GM06990 (cell line): ENCODE results near the gene C11orf21.
"Not testable (repeated sequence)": the region's sequence is repeated elsewhere in the genome, so short reads cannot be mapped to it uniquely, and the experiment has no call there.

Experiments
- DNase-seq: peaks from one replicate; pipeline ENCODE4 v3.0.0-alpha.2; 2011; ENCODE audit not compliant: insufficient read length; ENCODE audit errors: extremely low read depth
- H3K27me3 ChIP-seq: replicated peaks from 2 replicates; pipeline ENCODE4 v1.6.0; 2011; ENCODE audit warnings: low read length; ENCODE audit not compliant: control insufficient read depth, insufficient read depth
- H3K36me3 ChIP-seq: 2 replicates; pipeline ENCODE4 v1.5.1; 2011; ENCODE audit warnings: low read length; ENCODE audit not compliant: control insufficient read depth, insufficient read depth
- H3K4me3 ChIP-seq: replicated peaks from 2 replicates; pipeline ENCODE4 v1.5.1; 2011; ENCODE audit warnings: low read depth, mild to moderate bottlenecking, control low read depth, low read length
- CTCF ChIP-seq: IDR thresholded peaks from 2 replicates; pipeline ENCODE4 v1.5.1; 2011; ENCODE audit warnings: low read length, control low read depth, mild to moderate bottlenecking, inconsistent platforms; ENCODE audit not compliant: insufficient read depth, poor library complexity, severe bottlenecking

The C11orf21 gene

GRCh38 chr11:2345050-2345449 is 43.3 kb upstream of the C11orf21 start:
- no peaks in the 10 kb centered on the region for H3K27me3 ChIP-seq

GRCh38 chr11:2343502-2343901 is 41.8 kb upstream of the C11orf21 start:
- Histone ChIP-seq H3K36me3 (no peaks in the 10 kb centered on the region), H3K27me3 (no peaks in the 10 kb centered on the region), H3K4me3 (no peak overlapping the region)
- TF ChIP-seq CTCF, result no peak
- no peak for DNase-seq

More at GRCh38 chr11:2345050-2345449, 43.3 kb upstream of the C11orf21 start:
- no peaks in the 10 kb centered on the region for H3K36me3 ChIP-seq
- TF ChIP-seq CTCF, result no peak
- DNase-seq, result no peak
- H3K4me3 ChIP-seq, result no peak overlapping the region

DNA sequence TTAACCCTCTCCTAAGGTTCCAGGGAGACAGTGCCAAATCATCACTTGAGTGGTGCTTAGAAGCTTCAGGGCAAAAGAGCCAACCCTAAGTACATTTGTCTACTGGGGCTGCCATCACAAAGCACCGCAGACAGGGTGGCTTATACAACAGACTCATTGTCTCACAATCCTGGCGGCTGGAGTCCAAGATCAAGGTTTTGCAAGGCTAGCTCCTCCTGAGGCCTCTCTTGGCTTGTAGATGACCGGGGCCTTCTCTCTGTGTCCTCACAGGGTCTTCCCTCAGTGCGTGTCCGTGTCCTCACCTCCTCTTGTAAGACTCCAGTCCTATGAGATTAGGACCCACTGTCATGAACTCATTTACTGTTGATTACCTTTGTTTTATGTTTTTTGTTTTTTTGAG is 41.3 kb upstream of the C11orf21 start:
- DNase-seq, result no peak
- no peak overlapping the region for H3K4me3 ChIP-seq
- TF ChIP-seq CTCF, result no peak
- H3K36me3 ChIP-seq, result no peaks in the 10 kb centered on the region
- no peaks in the 10 kb centered on the region for H3K27me3 ChIP-seq

GRCh38 chr11:2342557-2342956 is 40.8 kb upstream of the C11orf21 start:
- H3K27me3 ChIP-seq, result no peaks in the 10 kb centered on the region
- no peak for TF ChIP-seq CTCF
- no peak for DNase-seq
- no peaks in the 10 kb centered on the region for H3K36me3 ChIP-seq
- no peak overlapping the region for H3K4me3 ChIP-seq

DNA sequence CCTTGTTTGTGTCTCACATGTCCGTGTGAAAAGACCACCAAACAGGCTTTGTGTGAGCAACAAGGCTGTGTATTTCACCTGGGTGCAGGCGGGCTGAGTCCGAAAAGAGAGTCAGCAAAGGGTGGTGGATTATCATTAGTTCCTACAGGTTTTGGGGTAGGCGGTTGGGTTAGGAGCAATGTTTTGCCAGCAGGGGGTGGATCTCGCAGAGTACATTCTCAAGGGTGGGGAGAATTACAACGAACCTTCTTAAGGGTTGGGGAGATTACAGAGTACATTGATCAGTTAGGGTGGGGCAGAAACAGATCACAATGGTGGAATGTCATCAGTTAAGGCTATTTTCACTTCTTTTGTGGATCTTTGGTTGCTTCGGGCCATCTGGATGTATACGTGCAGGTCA is 37.0 kb upstream of the C11orf21 start:
- H3K36me3 ChIP-seq, H3K27me3 ChIP-seq, DNase-seq, H3K4me3 ChIP-seq: not testable (repeated sequence)

GRCh38 chr11:2335286-2335685 is 33.6 kb upstream of the C11orf21 start:
- H3K36me3 ChIP-seq, H3K4me3 ChIP-seq, H3K27me3 ChIP-seq, DNase-seq: not testable (repeated sequence)

GRCh38 chr11:2333486-2334205 is 31.9 kb upstream of the C11orf21 start:
- not testable (repeated sequence) for H3K4me3 ChIP-seq

DNA sequence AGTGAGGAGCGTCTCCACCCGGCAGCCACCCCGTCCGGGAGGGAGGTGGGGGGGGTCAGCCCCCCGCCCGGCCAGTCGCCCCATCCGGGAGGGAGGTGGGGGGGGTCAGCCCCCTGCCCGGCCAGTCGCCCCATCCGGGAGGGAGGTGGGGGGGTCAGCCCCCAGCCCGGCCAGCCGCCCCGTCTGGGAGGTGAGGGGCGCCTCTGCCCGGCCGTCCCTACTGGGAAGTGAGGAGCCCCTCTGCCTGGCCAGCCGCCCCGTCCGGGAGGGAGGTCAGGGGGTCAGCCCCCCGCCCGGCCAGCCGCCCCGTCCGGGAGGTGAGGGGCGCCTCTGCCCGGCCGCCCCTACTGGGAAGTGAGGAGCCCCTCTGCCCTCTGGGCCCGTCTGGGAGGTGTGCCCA is 30.9 kb upstream of the C11orf21 start:
- not testable (repeated sequence) for DNase-seq, H3K27me3 ChIP-seq, H3K36me3 ChIP-seq, H3K4me3 ChIP-seq

More at GRCh38 chr11:2333486-2334205, 31.9 kb upstream of the C11orf21 start:
- not testable (repeated sequence) for H3K36me3 ChIP-seq, DNase-seq, H3K27me3 ChIP-seq
